GM10266 (cell line): ENCODE measurements around the gene A3GALT2.
A peak's percentile ranks its signal among the peaks of the same experiment; 100 is the strongest.

Experiments
- DNase-seq: peaks from one replicate; pipeline ENCODE4 v3.0.0; 2012; ENCODE audit errors: extremely low spot score
- TF ChIP-seq, protein P1 (sequence below): IDR thresholded peaks from 2 replicates; pipeline ENCODE4 v1.5.1; 2012; ENCODE audit warnings: mild to moderate bottlenecking, low read depth; ENCODE audit not compliant: control insufficient read depth, insufficient read depth; ENCODE audit errors: missing control alignments

The A3GALT2 gene

DNA sequence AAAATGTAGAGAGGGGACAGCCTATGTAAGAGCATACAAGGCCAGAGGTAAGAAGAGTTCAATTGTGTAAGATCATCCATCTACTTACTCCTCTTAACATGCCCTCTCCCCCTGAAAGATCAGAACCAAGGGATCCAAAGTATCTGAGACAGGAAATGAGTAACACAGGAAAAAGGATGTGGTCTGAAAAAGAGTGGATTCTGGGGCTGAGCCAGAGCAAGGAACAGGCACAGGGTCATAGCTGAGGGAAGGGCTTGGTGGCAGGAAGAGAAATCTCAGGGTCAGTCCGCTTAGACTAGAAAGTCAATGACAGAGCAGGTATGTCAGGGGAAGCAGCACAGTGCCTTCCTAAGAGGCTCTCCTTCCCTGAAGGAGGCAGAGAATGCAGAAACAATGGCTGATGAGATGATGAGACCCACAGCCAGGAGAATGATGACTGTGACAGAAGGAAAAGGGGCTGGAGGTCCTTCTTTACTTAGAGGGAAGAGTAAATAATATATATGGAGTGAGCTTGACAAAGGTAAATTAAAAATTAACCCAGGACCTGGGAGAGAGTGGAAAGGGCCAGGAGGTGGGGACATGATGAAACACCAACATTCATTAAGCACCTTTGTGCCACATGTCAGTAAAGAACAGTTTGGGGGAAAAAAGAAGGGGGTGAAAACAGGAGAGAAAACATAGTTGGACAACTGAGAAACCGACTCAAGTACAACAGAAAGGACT is 26.2 kb upstream of the A3GALT2 start:
- TF ChIP-seq, protein P1, sequence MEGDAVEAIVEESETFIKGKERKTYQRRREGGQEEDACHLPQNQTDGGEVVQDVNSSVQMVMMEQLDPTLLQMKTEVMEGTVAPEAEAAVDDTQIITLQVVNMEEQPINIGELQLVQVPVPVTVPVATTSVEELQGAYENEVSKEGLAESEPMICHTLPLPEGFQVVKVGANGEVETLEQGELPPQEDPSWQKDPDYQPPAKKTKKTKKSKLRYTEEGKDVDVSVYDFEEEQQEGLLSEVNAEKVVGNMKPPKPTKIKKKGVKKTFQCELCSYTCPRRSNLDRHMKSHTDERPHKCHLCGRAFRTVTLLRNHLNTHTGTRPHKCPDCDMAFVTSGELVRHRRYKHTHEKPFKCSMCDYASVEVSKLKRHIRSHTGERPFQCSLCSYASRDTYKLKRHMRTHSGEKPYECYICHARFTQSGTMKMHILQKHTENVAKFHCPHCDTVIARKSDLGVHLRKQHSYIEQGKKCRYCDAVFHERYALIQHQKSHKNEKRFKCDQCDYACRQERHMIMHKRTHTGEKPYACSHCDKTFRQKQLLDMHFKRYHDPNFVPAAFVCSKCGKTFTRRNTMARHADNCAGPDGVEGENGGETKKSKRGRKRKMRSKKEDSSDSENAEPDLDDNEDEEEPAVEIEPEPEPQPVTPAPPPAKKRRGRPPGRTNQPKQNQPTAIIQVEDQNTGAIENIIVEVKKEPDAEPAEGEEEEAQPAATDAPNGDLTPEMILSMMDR: no peak
- no peak for DNase-seq

DNA sequence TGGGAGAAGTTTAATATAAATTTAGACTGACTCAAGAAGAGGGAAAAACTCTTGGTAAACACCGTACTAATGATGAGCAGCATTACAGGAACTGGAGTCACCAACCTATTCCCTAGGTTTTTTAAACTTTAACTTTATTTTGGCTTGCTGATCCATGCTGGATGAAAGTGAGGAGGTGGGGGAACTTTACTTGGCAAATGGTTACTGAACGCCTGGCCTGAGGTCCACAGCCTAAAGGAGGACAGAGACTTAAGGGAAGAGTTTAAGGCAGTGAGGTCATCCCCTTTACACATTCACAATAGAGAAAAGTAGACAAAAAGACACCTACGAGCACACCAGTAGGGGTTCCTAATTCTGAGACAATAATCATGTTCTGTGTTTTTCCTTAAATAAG is 25.6 kb upstream of the A3GALT2 start:
- TF ChIP-seq, protein P1: no peak
- no peak for DNase-seq

DNA sequence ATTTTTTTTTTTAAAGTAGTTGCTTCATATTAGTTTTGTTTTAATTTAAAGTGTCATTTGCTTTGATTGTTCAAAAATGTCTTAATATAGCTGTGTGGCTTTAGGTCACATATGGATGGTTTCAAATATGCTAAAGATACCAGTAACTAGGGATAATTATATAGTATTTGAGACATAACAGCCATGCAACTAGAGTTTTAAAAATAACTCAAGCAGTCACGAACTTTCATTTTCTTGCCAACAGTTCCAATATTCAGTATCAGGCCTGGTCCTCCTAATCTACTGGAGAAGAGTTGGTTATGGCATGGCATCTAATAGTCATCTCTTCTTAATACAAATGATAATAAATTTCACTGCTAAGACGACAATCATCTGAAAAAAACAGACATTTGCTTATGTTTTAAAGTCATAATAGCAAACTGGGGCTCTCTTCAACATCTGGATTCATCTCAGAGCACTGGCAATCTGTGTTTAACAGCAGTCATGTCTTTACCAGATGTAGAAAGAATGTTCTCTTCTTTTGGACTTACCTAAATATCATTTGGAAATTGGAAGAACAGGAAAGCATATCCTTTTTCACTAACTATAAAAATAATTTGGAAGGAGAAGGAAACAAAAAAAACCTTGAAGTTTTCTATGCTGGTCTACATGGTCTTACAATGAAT is 24.1 kb upstream of the A3GALT2 start:
- TF ChIP-seq, protein P1: no peak
- no peak for DNase-seq

DNA sequence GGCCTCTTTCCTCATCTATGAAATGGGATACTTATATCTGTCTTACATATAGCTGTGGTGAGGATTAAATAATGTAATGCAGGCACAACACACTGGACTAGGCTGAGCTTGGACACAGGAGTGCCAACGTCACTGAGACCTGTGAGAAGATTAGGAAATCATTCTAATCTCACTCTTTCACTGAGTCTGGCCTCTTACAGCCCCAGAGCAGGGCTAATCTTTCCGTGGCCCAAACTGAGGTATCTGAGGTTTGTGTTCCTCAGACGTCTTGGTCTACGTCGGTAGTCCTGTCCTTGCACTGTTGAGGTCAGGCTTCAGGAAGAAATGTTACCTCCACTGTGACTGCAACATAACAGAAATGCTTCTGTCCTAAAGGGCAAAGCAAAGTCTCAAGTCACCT is 22.6 kb upstream of the A3GALT2 start:
- TF ChIP-seq, protein P1: no peak
- DNase-seq: no peak

DNA sequence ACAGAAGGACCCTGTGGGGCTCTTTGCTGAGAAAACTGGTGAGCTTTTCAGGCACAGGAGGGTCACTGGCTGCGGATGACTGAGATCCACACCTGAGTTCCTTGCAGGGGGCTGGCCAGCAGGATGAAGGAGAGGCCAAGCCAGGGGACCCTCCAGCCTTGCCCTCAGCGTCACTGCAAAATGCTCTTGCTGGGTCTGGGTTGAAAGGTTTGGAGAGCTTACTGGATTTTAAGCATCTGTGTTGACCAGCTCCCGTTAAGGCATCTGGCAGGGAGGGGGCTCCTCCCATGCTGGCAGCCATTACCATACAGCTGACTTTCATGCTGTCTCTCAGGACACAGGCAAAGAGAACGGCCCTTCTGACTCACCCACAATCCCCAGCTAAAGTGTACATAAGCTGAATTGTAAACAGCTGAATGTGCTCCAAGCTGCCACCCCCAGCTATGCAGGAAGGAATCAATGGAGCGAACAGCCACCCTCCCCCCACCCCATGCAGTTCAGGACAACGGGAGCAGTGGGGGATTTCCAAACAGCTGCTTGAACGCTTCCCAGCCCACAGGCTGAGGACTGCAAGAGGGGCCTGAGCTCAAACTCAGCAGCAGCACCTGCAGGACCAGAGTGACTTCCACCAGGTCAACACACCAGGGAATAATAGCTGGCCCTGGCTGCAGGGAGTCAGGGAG is 21.3 kb upstream of the A3GALT2 start:
- no peak for DNase-seq
- TF ChIP-seq, protein P1: no peak

DNA sequence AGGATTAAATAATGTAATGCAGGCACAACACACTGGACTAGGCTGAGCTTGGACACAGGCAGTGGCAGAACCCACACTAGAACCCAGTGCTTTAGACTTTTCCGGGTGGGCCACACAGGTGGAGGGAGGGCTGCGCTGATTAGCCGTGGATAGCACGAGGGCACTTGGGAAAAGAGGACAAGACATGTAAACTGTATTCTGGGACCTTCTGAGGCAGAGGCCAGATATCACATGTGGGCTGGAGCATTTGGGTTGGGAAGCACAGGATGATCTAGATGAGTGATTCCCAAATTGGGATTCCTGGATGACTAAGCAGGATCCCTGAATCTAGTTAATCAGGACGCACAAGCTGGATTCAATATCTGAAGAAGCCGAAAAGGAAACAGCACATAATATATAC is 20.3 kb upstream of the A3GALT2 start:
- no peak for DNase-seq
- TF ChIP-seq, protein P1: no peak

DNA sequence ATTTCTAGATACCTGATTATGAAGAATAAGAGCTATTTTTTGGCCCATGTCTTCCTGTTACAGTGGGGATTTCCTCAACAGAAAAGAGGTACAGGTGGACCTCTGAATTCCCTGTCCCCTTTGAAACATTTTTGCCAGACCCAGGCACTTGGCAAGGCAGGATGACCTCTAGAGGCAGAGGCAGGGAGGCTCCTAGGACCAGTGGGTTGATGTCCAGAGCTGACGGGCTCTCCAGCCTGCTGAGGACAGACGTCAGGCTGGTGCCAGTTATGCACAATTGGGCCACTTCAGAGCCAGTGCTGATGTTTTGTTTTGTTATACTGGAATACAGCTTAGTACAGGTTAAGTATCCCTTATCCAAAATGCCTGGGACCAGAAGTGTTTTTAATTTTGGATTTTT is 18.5 kb upstream of the A3GALT2 start:
- TF ChIP-seq, protein P1: peak; percentile 11
- no peak for DNase-seq
